Stimulated activated CD8-positive, alpha-beta memory T cell treated with anti-CD3 and anti-CD28 coated beads, Interleukin-4, amount 100 ng/mL, for 24 hours (primary cell): ENCODE data around the gene CNIH2.

Experiments used
- DNase-seq: peaks from one replicate; pipeline ENCODE4 v3.0.0-alpha.2; 2020; ENCODE audit warnings: low read depth

CNIH2 gene

DNA sequence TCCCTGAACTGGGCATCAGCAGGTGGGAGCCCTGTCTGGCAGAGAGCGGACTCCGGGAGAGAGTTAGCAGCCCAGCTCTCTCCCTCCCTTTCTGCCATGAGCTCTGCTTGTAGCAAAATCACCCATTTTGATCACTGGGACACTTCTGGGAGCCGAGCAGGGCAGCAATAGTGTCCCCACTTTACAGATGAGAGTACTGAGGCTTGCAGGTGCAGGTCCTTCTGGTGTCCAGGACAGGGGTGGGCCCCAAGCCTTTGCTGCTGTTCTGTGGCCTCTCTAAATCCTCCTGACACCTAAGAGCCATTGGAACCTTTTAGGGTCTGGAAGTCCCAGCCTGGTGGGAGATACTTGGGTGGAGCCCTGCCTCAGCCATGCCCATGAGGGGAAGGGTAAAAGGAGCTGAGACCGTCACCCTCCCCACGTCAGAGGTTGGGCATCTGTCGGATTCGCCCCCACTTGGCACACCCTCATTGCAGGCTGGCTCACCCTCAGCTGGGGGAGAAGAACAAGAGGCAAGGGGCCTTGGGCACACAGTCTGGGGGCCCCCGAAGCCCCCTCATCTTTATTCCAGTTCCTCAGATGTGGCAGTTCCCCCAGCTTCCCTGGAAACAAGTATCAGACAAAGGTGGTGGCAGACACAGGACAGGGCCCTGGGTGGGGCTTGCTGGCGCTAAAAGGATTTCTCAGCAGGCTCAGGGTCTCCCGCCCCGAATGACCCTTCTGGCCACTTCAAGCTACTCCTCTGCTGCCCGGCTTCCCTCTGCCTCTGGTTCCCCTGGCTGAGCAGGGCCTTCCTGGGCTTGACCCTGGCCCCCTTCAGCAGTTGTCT, 53.8 kb downstream of the CNIH2 start:
- DNase-seq = no peak

DNA sequence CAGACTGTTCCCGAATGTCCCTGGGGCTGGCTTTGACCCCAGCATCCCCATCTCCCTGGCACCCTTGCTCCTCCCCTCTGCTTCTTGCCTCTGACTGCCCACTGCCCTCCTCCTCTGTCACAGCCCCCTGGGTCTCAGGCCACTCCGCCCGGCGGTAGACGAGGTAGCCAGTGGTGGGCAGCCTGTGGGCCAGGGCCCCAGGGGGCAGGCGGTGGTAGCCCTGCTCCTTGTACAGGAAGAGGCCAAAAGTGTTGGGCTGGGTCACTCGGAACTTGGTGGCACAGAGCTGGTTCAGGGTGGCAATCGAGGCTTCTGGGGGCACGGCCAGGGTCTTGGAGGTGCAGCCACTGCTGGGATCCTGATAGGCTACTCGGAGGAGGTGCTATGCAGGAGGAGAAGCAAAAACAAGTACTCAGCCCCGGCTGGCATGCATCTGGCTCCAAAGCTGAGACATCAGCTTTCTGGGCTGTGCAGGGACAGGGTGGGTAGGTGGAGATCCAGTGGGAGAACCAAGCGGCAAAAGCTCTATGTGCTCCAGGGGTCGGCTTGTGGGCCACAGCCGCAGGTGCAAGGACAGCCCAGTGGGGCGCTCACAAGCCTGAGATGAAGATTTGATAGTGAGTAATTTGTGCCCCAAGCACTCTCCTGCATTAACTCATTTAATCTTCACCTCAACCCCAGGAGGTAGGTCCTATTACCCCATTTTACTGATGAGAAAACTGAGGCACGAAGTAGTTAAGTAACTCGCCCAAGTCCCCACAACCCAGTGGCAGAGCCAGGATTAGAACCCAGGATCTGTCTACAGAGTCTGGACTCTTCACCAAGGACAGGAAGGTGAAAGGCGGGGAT, 54.6 kb downstream of the CNIH2 start:
- DNase-seq = no peak

DNA sequence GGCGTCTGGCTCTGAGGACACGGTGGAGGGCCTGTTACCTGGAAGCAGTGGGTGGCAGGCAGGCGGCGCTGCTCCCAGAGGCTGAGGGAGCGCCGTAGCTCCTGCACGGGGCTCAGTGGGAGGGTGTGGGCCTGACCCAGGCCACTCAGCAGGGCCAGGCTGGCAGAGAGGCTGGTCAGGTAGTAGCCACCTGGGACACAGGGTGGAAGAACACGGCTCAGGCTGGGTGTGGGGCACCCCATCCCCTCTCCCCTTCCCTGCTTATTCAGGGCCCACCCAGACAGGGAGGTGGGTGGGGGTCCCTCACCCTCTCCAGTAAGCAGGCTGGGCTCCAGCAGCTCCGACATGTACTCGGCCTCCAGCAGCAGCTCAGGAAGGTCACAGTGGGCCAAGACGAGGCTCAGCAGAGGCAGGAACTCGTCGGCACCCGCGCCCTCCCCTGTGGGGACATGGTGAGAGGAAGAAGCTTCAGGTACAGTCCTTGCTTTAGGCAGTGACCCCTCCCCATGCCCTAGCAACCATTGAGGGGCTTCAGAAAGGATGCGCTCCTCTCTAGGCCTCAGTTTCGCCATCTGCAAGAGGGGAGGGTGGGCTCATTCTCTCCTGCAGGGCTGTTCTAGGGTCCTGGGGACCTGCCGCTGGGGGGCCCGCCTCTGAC, 55.4 kb downstream of the CNIH2 start:
- no peak for DNase-seq
